Stimulated activated CD8-positive, alpha-beta memory T cell treated with anti-CD3 and anti-CD28 coated beads, Interleukin-12 subunit alpha, Interleukin-12 subunit beta, amount 100 ng/mL, for 24 hours (primary cell): ENCODE results near the gene SEMA6A.

ENCODE experiments used
- DNase-seq: peaks from one replicate; pipeline ENCODE4 v3.0.0-alpha.2; 2020; ENCODE audit errors: extremely low read depth

Gene SEMA6A

DNA sequence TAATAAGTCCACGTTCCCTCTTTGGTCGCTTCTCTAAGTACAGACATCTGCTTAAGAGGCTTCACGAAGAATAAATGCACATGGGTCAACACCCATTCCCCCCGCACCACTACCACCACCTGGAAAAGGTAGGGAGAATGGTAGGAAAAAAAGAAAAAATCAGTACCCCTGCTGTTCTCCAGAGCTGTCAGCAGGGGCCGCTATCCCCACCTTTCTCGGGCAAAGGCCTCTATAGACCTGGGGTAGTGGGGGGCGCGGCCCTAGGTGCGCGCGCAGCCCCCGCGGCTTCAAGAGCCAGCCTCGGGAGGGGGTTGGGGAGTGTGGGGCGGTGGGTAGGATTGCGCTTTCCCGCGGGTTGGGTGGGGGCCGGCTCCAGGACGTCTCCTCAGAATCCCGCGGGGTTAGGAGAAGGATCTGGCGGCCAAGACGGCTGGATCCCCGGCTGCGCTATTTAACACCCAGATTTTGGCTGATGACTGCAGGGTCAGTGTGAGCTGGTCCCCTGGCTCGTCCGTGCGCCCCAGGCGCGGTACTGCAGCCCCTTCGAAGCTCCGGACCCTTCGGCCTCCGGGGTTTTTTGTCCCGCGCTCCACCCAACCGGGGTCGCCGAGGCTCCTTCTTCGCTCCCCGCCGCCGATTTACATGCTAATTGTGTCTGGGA is 1.6 kb upstream of the SEMA6A start:
- DNase-seq: no peak

DNA sequence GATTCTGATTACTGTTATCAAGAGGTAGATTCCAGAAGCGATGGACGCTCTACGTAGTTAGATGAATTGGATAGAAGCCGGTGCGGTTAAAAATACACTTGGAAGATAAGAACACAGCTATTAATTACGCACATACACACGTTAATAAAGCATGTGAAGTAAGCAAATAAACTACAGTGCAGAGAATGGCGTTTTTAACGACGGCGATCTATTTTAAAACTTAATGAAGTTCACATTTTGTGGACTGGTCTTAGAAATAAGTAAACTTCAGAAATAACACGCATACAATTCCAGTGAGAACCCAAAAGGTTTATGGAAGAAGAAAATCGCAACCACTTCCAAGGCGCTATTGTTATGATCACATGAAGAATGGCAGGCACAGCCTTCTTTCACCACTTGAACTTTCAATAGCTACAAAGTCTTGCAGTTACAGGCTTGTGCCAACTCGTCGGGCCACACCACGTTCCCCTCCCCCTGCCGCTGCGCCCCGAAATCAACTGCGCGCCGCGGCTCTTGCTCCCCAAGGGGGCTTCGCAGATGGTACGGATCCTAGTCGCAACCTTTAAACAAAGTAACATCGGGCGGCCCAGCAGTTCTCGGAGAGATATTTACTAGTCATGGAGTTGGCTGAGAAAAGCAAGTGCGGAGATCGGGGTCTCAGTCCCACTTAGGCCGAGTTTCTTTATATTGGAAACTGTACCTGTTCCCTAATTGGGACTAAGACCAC is 866 bp upstream of the SEMA6A start:
- DNase-seq: no peak

DNA sequence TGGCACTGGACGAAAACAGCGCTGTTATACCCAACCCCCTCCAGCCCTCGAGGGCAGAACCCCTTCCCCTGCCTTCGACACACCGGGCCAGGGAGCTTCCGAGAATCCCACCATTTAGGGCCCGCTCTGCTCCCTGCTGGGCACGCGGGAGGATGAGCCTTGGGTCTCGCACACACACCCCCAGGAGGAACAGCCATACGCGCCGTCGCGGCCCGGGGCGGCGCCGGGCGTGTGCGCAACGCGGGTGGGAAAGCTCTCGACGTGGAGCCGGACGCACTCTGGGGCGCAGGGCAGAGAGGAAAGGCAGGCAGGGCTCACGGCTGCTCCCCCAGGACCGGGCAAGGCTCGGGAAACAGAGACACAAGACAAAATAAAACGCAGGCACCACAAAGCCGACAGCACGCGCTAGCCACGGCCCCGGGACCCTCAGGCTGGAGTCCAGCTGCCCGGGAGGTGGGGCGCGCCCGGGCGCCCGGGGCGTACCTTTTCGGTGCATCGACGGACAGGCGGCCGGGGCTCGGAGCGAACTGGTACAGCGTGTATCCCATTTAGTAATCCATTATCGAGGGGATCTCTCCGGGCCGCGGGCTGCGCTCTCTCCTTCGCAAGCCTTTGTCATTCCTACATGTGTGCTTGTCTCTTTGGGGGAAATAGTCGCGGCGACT is 789 bp downstream of the SEMA6A start:
- DNase-seq: no peak

DNA sequence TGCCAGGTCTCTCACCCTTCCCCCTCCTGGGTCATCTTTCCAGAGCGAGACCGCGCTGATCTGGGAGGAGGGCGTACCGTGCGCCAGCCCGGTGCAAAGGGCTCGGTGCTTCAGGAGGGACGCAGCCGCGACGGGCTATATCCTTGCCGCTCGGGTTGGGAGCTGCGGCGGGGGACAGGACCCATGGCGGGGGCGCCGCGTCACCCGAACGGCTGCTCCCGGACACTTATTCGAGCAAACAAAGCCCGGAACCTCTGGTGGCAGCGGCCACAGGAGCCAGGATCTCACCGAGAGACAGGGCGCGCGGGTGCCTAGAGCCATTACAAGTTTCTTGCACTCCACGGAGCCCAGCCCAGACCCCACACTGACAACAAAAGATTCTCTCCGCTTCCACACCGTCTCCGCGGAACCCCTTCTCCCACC is 1.3 kb downstream of the SEMA6A start:
- DNase-seq: no peak

DNA sequence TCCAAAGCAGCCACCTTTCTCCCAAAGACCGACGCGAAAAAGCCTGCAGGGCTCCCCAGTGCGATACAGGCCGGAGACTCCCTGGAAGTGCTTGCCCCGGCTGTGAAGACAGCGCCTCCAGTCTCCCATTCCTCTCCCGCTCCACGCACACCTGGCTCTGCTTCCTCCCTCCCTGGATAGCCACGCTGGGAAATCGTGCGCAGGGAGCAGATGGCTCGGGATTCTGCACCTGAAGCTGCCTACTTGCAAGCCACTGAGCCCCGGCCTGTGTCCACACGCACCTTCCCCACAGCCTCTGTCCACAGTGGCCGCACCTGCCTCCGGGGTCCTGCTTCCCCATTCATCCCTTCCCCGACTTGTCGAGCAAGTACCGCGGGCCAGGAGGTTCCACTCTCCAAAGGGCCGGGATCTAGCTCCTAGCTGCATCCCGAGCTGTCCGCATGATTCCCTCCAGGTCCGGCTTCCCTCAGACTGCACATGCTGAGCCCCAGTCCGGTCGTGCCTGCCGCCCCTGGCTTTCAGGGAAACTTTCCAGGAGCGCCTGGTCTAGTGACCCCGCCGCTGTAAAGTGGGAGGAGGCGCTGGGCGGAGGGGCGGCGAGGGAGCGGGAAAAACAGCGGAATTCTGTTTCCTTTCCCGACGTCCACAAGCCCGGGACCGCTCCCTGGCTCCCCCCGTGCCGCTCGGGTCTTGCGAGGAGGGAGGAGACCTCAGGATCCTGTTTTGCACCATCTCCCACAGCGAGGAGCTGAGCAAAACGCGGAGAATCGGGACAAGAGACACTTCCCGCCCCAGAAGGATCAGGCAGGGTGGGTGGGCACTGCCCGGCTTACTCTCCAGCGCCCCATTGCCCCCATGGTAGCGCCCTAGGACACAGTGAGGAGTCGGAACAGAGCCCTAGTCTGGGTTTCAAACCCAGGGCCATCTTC is 2.0 kb downstream of the SEMA6A start:
- no peak for DNase-seq

DNA sequence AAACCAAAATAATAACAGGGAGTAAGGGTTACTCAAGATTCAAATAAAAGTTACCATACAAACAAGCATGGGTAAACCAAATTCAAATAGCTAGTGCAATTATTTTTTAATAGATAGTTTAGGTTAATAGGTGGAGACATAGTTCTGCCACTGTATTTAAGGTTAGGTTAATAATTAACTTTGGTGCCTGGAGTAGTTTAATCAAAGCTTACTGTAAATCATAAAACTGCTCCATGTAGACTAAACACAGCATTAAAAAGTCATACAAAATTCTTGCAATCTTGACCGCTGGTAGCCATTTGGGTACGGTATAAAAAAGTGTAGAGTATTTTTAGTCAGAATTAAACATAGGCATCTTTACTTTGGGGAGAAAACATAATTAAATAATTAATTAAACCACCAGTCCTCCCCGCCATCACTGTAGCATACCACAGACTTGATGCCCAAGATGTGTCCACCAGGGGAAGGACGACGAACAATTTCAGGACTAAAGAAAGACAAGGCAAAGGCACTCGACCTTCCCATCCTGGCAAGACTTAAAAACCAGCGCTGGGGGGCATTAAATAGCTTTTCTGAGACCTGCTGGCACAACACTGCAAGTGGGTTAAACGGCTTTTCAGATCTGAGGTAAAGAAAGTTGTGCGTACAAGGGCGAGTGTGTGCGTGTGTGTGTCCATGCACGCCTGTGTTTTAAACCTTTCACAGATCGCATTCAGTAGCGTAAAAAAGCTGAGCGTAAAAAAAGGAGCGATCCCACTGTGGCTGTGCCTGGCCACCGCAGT is 2.9 kb downstream of the SEMA6A start:
- no peak for DNase-seq

DNA sequence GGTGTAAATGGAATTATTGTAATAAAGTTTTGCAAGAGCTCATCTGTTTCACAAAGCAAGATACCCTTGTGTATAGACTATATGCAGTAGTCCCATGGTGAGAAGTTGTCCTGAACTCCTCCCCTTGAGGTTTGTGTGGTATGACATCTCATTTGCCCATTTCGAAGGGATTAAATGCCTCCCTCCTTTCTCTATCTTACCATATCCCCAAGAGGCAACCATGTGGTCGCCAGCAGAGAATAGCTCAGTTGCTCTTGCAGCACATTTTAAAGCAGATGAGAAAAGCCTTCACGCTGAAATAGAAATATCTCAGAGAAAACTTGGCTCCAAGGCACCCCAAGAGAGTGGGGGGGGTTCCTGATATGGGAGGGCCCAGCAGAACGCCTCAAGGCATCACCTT is 4.6 kb downstream of the SEMA6A start:
- DNase-seq: no peak

DNA sequence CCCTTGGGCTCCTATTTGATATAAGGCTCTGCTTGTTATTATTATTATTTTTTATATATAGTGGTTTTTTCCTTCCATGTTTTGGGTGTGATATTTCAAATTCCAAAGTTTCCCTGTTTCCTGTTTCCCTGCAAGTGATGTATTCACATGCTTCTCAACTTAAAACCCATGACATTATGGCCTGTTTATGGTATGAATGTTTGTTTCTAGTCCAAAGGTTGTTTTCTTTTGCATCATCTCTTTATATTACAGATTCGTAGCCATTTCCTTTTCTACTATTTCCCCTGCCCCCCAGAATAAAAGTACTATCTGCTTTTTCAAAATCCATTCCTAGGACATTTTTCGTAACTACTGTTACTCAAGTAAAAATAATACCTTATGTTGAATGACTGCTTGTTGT is 7.5 kb downstream of the SEMA6A start:
- no peak for DNase-seq

DNA sequence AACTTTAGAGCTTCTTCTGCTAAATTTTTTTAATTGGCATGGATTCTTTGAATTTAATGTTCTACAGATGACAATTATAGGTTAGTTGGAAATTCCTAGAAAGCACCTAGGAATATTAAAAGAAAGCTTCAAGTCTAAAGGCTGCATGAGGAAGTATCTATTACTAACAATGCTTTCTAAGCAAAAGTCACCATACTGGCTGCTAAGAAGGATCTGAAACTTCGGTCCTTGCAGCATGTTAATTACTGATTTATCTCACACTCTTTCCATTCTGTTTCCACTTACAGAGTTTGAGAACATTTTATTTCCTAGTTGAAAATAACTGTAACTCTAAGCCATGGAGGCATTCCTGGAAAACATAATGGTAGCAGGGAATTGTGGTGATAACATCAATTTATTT is 8.4 kb downstream of the SEMA6A start:
- DNase-seq: no peak

DNA sequence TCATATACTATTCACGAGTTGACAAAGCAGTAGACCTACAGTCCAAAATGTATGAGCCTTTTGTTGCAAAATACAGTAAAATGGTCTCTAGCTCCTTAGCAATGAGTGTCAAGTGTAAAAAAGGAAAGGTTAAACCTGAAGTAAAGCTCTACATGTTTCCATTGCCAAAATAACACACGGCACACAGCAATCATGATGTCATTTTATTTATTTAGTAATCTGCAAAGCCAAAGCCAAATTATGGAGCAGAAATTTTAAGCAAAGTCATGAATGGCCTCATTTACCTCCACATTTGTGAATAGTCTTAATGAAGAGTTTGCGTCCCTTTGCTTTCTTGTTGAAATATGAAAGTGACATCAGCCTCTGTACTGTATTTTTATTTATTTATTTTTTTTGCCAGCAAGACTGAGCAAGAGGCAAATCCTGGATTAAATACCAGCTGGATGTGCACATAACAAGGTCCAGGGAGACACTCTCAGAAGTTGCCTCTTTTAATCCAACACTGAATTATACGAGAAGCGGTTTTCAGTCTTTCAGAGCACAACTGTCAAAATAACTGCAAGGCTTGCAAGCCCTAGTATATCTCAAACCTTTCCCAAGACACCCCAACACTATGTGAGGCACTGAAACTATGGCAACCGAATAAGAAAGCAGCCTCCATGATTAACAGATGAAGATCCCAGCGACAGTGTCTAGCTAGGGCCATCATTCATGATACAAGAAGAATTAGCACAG is 9.7 kb downstream of the SEMA6A start:
- no peak for DNase-seq

DNA sequence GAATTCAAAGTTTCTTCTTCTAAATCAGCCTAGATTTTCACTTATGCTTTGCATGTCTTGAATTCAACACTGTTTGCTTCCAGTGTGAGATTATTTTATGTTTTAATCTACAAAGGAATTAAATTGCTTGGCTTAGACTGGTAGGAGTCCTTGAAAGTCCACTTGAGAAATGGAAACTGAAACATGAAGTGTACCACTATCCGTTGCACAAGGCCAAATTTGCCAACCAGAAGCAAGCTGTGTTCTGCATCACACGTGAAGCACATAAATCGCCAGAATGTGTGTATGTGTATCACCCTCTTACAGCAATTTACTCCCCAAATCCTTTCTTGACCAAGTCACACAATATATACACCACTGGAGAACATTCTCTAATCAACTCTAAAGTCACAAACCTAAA is 10.3 kb downstream of the SEMA6A start:
- no peak for DNase-seq

DNA sequence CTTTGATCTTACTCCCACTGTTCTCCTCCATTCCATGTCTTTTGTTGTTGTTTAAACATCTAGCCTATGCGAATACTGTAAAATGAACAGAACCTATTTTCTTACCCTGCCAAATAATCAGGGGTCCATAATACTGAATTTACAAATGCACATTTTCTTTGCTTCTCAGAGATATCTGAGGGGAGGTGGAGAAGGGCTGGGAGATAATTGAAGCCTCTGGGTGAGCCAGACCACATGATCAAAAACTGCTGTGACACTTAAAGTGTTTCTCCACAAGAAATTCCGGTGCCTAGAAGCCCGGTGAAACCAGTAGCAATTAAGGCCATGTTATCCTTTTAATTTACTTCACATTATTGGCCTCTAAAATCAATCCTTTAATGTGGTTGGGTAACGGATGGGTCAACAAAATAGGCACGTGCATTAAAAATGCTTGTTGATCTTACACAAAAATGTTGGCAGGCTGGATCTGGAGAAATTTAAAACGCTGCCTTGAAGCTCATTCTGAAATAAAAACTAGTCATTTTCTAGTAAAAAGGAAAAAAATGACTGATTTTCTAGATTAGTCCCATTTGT is 10.8 kb downstream of the SEMA6A start:
- no peak for DNase-seq

DNA sequence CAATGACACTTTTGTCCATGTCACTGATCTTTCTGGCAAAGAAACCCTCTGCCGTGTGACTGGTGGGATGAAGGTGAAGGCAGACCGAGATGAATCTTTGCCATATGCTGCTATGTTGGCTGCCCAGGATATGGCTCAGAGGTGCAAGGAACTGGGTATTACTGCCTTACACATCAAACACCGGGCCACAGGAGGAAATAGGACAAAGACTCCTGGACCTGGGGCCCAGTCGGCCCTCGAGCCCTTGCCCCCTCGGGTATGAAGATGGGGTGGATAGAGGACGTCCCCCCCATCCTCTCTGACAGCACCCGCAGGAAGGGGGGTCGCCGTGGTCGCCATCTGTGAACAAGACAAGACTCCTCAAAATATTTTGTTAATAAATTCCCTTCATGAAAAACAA is 12.0 kb downstream of the SEMA6A start:
- no peak for DNase-seq

DNA sequence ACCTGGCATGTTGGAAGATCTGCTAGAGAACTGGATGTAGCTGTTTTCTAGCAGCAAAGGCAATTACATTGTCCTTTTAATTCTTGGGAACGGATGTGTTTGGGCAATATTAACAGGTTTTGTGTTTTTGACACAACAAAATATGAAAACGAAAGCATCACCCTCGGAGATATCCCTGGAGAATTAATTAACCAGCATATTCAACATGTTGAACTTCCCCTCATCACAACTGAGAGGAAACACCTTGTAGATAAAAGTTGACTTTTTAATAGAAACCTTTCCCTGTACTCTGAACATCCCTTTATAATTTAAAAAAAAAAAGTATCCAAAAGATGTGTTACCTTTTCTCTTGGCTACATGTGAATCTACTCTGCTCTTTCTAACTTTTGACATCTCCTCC is 13.0 kb downstream of the SEMA6A start:
- no peak for DNase-seq

DNA sequence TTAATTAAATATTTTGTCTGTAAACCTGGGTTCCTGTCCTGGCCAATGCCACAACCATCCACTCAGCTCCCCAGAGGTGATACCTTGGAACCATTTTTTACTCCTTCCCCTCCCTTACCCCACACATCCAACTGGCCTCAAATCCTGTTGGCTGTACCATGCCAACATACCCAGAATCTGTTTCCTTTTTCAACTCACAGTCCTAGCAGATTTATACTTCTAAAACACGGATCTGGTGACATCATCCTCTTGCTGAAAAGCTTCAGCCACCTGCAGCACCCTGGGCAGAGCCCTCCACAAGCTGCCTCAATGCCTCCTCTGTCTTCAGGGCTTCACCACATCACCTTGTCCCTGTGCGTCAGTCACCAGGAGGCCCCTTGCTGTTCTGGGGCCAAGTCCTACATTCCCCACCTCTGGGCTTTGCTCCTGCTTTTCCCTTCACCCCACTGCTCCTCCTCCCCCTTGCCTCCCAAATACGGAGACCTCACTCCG is 14.9 kb downstream of the SEMA6A start:
- DNase-seq: no peak

DNA sequence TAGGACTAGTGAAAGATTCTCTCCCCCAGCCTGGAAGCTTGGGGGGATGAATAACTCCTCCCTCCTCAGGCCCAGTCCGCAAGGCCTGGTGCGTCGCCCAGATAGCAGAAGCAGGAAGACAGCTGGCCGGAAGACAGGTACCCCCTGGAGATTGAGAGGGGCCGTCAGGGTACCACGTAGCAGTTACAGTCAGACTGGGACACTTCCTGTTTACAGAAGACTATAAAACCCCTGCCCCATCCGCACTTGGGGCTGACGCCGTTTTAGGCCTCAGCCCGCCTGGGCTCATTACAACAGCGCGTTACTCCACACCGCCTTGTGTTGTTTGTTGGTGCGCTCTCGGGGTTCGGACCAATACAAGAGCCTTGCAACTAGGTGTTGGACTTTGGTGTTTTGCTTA is 15.4 kb downstream of the SEMA6A start:
- no peak for DNase-seq

DNA sequence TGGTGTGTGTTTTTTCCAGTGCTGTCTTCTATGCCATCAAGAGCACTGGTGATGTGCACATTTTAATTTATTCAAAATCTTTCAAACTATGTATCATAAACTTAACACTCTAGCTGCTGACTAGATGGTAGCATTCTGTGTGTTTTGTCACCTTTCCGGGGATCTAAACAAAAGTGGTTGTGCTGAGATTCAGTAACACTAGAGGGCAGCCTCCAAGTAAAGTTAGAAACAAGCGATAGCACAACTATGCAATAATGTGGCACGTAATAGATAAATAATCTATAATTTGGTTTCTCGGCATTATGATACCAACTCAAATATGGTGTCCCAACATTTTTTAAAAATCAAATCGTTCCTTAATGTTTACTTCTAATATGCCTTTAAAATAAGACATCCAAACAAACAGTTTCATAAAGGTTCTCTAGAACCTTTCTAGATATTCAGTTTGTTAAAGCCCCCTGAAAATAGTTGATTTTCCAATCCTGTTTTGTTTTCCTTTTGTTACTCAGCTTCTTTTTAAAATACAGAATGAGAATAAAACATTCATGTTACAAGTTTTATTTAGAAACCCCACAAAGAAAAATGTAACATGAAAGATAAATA is 16.9 kb downstream of the SEMA6A start:
- no peak for DNase-seq

DNA sequence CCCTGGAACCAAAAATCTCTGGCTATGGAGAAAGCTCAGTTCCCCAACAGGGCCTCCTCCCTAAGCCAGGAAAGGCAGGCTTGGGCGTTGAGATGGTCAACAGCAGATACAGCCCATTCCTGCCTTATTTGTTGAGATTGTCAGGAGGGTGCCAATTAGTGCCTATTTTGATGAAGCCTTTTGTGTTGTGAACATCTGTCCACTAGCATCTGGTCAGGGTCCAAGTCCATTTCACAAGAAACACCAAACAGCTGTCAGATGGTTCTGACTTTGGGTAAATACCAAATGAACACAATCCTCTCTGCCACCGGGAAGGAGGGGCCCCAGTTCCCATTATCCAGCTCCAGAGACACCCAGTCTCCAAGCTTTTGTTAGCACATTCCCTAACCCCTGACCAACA is 19.9 kb downstream of the SEMA6A start:
- DNase-seq: no peak

DNA sequence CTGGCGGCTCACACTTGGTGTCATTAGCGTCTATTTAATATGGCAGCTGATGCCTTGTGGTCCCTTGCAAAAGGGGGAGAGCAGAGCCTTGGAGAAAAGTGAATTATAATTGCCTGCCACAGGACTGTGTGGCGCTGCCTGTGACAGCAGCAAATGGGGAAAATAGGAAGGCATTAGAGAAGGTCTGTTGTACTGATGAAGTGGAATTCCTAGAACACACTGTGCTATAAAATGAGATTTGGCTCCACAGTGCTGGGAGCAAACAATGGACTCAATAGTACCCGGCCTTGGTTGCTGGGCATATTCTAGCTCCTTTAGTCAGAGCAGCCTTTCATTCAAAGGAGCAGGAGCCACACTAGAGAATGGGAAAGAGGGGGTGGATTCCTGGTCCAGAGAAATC is 21.3 kb downstream of the SEMA6A start:
- DNase-seq: no peak

DNA sequence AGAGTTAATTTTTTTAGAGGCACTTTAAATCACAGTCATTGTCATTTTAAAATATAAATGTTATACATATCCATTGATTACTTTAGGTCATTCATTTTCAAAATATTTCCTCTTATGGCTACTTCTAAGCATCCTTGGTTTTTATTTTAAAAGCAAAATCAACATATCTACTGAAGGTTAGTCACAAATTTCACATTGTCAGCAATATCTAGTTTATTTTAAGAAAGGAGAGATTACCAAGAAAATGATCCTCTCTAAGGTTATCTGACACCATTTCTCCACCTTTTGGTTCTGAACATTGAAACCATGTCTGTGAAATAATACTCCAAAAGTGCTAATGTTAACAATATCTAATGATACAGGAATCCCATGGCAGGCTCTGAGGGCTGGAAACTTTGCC is 24.5 kb downstream of the SEMA6A start:
- no peak for DNase-seq
